Prostate gland (tissue), 2 donors: ENCODE measurements around the gene APOBEC2. TPM values are rescaled to one million over a fixed set of nuclear protein-coding genes. Genes with fewer than 3 reads are reported as not detected.

Experiments used
- DNase-seq: peaks from one replicate; pipeline ENCODE4 v3.0.0-alpha.2; 2019; ENCODE audit warnings: low spot score
- H3K27ac ChIP-seq, 2 donors: fragments of 200-600 bp; sonication (generic); 2 replicates each; pipeline ENCODE4 v1.5.1; 2017 to 2019
- H3K27me3 ChIP-seq: fragments of 200-600 bp; sonication (generic); replicated peaks from 2 replicates; pipeline ENCODE4 v1.5.1; 2019; ENCODE audit not compliant: insufficient read depth
- H3K36me3 ChIP-seq, 2 donors: fragments of 200-600 bp; sonication (generic); 1 replicate in 1 of 2; 2 replicates in 1 of 2; pipeline versions ENCODE4 v1.5.1 to v1.8.1; 2017 to 2019
- H3K4me1 ChIP-seq: fragments of 200-600 bp; sonication (generic); replicated peaks from 2 replicates; pipeline ENCODE4 v1.5.1; 2019
- H3K4me3 ChIP-seq, 2 donors: fragments of 200-600 bp; sonication (generic); 2 replicates each; pipeline ENCODE4 v1.5.1; 2017 to 2019
- H3K9me3 ChIP-seq: fragments of 200-600 bp; sonication (generic); 2 replicates; pipeline ENCODE4 v1.5.1; 2017
- CTCF ChIP-seq, 4 experiments: fragments of 200-600 bp in 2 of 4; fragments of 450-650 bp in 2 of 4; sonication (generic) in 2 of 4; IDR thresholded peaks; 1 replicate in 3 of 4; 2 replicates in 1 of 4; pipeline ENCODE4 v1.5.1; 2016 to 2019; ENCODE audit warnings: antibody characterized with exemption in 4 of 4, mild to moderate bottlenecking in 2 of 4, moderate library complexity in 2 of 4
- POLR2A ChIP-seq: fragments of 450-650 bp; IDR thresholded peaks from one replicate; pipeline ENCODE4 v1.6.1; 2016; ENCODE audit warnings: antibody characterized with exemption, mild to moderate bottlenecking
- POLR2AphosphoS5 ChIP-seq: sonication (generic); formaldehyde crosslinking; IDR thresholded peaks from one replicate; pipeline ENCODE4 v1.6.1; 2017; ENCODE audit warnings: antibody characterized with exemption
- WGBS: methylation state at CpG from one replicate; pipeline ENCODE4 v1.1.5; 2018; 5-methylcytosine and 5-hydroxymethylcytosine counted together
- intact Hi-C: fragments of 100-400 bp; cut with DNase I; formaldehyde crosslinking; loops from one replicate; pipeline ENCODE4 v1.14.2; 2022
- total RNA-seq, 2 donors: library from RNA; depleted of rRNA; stranded (reverse); fragments of >200 nt; gene quantifications; one replicate each; pipeline ENCODE4 v1.1.0, GENCODE V29; 2016

The APOBEC2 gene
- total RNA-seq, 2 donors from 2014 or later, result 2.0 TPM; not detected in 1

GRCh38 chr6:41056768-41057490 lies 3.9 kb downstream of the APOBEC2 start:
- no peak for DNase-seq
- H3K27ac ChIP-seq, result no peak overlapping the region
- 89% methylated on average over 6 of the region's 6 CpGs for WGBS
- TF ChIP-seq POLR2AphosphoS5, result no peak
- no peak for TF ChIP-seq CTCF (IDR thresholded peaks at IDR 0.05)
- TF ChIP-seq POLR2A, result no peak
- H3K9me3 ChIP-seq, result no peaks in the 10 kb centered on the region
- no peaks in the 10 kb centered on the region for H3K36me3 ChIP-seq
- intact Hi-C loops, result no loop called here
- H3K4me1 ChIP-seq, result no peaks in the 10 kb centered on the region
- H3K4me3 ChIP-seq, result no peak overlapping the region
- H3K27me3 ChIP-seq, result no peaks in the 10 kb centered on the region

GRCh38 chr6:41058783-41059181 lies 5.8 kb downstream of the APOBEC2 start:
- TF ChIP-seq CTCF (IDR thresholded peaks at IDR 0.05), result no peak
- no peak for TF ChIP-seq POLR2AphosphoS5
- no peak for TF ChIP-seq POLR2A
- Histone ChIP-seq H3K4me1 (no peaks in the 10 kb centered on the region), H3K36me3 (no peaks in the 10 kb centered on the region), H3K9me3 (no peaks in the 10 kb centered on the region), H3K27me3 (no peaks in the 10 kb centered on the region), H3K27ac (no peak overlapping the region), H3K4me3 (no peak overlapping the region)
- 87% methylated on average over 2 of the region's 2 CpGs for WGBS
- intact Hi-C loops, result no loop called here
- no peak for DNase-seq

GRCh38 chr6:41059556-41059955 lies 6.6 kb downstream of the APOBEC2 start:
- WGBS, result 95% methylated on average over 1 of the region's 1 CpG
- Histone ChIP-seq H3K9me3 (no peaks in the 10 kb centered on the region), H3K36me3 (no peaks in the 10 kb centered on the region), H3K4me3 (no peak overlapping the region), H3K4me1 (no peaks in the 10 kb centered on the region), H3K27me3 (no peaks in the 10 kb centered on the region), H3K27ac (no peak overlapping the region)
- DNase-seq, result no peak
- no peak for TF ChIP-seq POLR2A
- TF ChIP-seq POLR2AphosphoS5, result no peak
- TF ChIP-seq CTCF (IDR thresholded peaks at IDR 0.05), result no peak
- intact Hi-C loops, result no loop called here

- Histone ChIP-seq H3K36me3 (no peaks in the 10 kb centered on the region), H3K4me1 (no peaks in the 10 kb centered on the region), H3K4me3 (no peak overlapping the region), H3K27me3 (no peaks in the 10 kb centered on the region), H3K9me3 (no peaks in the 10 kb centered on the region), H3K27ac (no peak overlapping the region)
- WGBS, result 71% methylated on average over 13 of the region's 13 CpGs
- DNase-seq, result no peak
- TF ChIP-seq CTCF (IDR thresholded peaks at IDR 0.05) (no peak), POLR2AphosphoS5 (no peak)
- intact Hi-C loops, result no loop called here
Observed at GRCh38 chr6:41061196-41061726, 8.3 kb downstream of the APOBEC2 start.

GRCh38 chr6:41062056-41062455 lies 9.1 kb downstream of the APOBEC2 start:
- 92% methylated on average over 1 of the region's 1 CpG for WGBS
- Histone ChIP-seq H3K36me3 (no peaks in the 10 kb centered on the region), H3K9me3 (no peaks in the 10 kb centered on the region), H3K4me1 (no peaks in the 10 kb centered on the region), H3K4me3 (no peak overlapping the region), H3K27me3 (no peaks in the 10 kb centered on the region), H3K27ac (no peak overlapping the region)
- TF ChIP-seq CTCF (IDR thresholded peaks at IDR 0.05) (no peak), POLR2A (no peak), POLR2AphosphoS5 (no peak)
- no peak for DNase-seq
- intact Hi-C loops, result no loop called here
